RWPE1 (cell line): ENCODE data around the gene PLOD3.
"Not testable (repeated sequence)": the region's sequence is repeated elsewhere in the genome, so short reads cannot be mapped to it uniquely, and the experiment has no call there.

Experiments
- CTCF ChIA-PET: fragments of 350-600 bp; sonication (Branson Sonifier 250); formaldehyde crosslinking; extraction: SDS; loops from one replicate; lab custom pipeline; 2021; lab: Yijun Ruan, JAX
- POLR2A ChIA-PET: fragments of 400-600 bp; formaldehyde crosslinking; extraction: SDS; loops from one replicate; lab custom pipeline; 2020; ENCODE audit warnings: antibody characterized with exemption; ENCODE audit not compliant: low non-redundant PET; lab: Yijun Ruan, JAX
- DNase-seq: peaks from one replicate; pipeline ENCODE4 v3.0.0; 2012; ENCODE audit warnings: low spot score
- H3K27ac ChIP-seq: fragments of 450-650 bp; 2 replicates; pipeline ENCODE4 v1.5.1; 2017
- CTCF ChIP-seq: fragments of 450-650 bp; conservative IDR thresholded peaks from 2 replicates; pipeline ENCODE4 v1.5.1; 2017; ENCODE audit warnings: low read depth, mild to moderate bottlenecking

PLOD3 gene

GRCh38 chr7:101200504-101200861 is 16.9 kb downstream of the PLOD3 start:
- ChIA-PET CTCF (interaction anchor here (0.8 to 2.1 kb wide), 4 partner anchors 8 to 305 kb away, joined by 3 to 5 read pairs (median 4); partner anchors contain the start of gene ACHE), POLR2A (no interaction called here)
- H3K27ac ChIP-seq: no peak overlapping the region
- TF ChIP-seq CTCF: no peak
- DNase-seq: no peak

DNA sequence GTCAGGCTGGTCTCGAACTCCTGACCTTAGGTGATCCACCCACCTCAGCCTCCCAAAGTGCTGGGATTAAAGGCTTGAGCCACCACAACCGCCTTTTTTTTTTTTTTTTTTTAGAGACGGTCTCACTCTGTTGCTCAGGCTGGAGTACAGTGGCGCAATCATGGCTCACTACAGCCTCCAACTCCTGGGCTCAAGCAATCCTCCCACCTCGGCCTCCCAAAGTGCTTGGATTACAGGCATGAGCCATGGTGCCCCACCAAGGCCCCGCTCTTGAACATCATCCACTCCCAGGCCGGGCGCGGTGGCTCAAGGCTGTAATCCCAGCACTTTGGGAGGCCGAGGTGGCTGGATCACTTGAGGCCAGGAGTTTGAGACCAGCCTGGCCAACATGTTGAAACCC is 17.9 kb downstream of the PLOD3 start:
- POLR2A ChIA-PET, DNase-seq, H3K27ac ChIP-seq: not testable (repeated sequence)
- CTCF ChIA-PET: interaction anchor here (0.9 to 2.1 kb wide), 2 partner anchors 23 to 304 kb away, joined by 3 to 5 read pairs; partner anchors contain the start of gene ACHE

GRCh38 chr7:101198476-101198875 is 18.9 kb downstream of the PLOD3 start:
- DNase-seq: no peak
- TF ChIP-seq CTCF: no peak
- CTCF ChIA-PET: no interaction called here
- POLR2A ChIA-PET: no interaction called here
- no peak overlapping the region for H3K27ac ChIP-seq

GRCh38 chr7:101197991-101198390 is 19.4 kb downstream of the PLOD3 start:
- no peak for TF ChIP-seq CTCF
- CTCF ChIA-PET: no interaction called here

GRCh38 chr7:101195884-101196283 is 21.5 kb downstream of the PLOD3 start:
- no peak for TF ChIP-seq CTCF
- no peak for DNase-seq
- no peak overlapping the region for H3K27ac ChIP-seq
- ChIA-PET CTCF (no interaction called here), POLR2A (no interaction called here)

More at GRCh38 chr7:101197991-101198390, 19.4 kb downstream of the PLOD3 start:
- POLR2A ChIA-PET: no interaction called here
- DNase-seq: no peak
- no peak overlapping the region for H3K27ac ChIP-seq

GRCh38 chr7:101189109-101189508 is 28.3 kb downstream of the PLOD3 start:
- no peak for DNase-seq
- CTCF ChIA-PET: interaction anchor here (0.7 kb wide), 1 partner anchor 26 kb away, joined by 3 read pairs; no protein-coding TSS in a partner anchor
- POLR2A ChIA-PET: no interaction called here
- no peak overlapping the region for H3K27ac ChIP-seq
- TF ChIP-seq CTCF: no peak

GRCh38 chr7:101186844-101187428 is 30.4 kb downstream of the PLOD3 start:
- TF ChIP-seq CTCF: no peak
- ChIA-PET POLR2A (interaction anchor here (0.7 kb wide), 1 partner anchor 9 kb away, joined by 9 read pairs; no protein-coding TSS in a partner anchor), CTCF (interaction anchor here (0.6 to 1.6 kb wide), 4 partner anchors 43 to 190 kb away, joined by 3 to 5 read pairs (median 4); no protein-coding TSS in a partner anchor)
- H3K27ac ChIP-seq: no peak overlapping the region
- DNase-seq: no peak
